ENCODE results near the gene SCARF2.
"Not testable (repeated sequence)": the region's sequence is repeated elsewhere in the genome, so short reads cannot be mapped to it uniquely, and the experiment has no call there.

Gene SCARF2

GRCh38 chr22:20392983-20393704 lies 44.5 kb downstream of the SCARF2 start:
- peaks cover 17% of the 10 kb centered on the region for H3K4me1 ChIP-seq (ENCODE audit: insufficient read depth, low read length)
- H3K9me3 ChIP-seq (ENCODE audit: low read length): no peaks in the 10 kb centered on the region
- H3K9ac ChIP-seq (ENCODE audit: low read length): peak overlapping the region; percentile 50
- no peak overlapping the region for H3K27ac ChIP-seq (ENCODE audit: low read depth, low read length)
- H3K27me3 ChIP-seq (ENCODE audit: control insufficient read depth in 1 of 2, insufficient read depth in 2 of 2, low read length in 2 of 2): no peaks in the 10 kb centered on the region
- no peaks in the 10 kb centered on the region for H3K36me3 ChIP-seq (ENCODE audit: insufficient read depth, low read length)
- H3K4me3 ChIP-seq (ENCODE audit: low read depth in 1 of 2, low read length in 2 of 2): peak overlapping the region; percentile 73 to 95

GRCh38 chr22:20392365-20392881 lies 45.2 kb downstream of the SCARF2 start:
- H3K27ac ChIP-seq (ENCODE audit: low read depth, low read length): not testable (repeated sequence)

GRCh38 chr22:20391222-20391621 lies 46.4 kb downstream of the SCARF2 start:
- H3K4me3 ChIP-seq (ENCODE audit: low read depth in 1 of 2, low read length in 2 of 2): no peak overlapping the region
- no peaks in the 10 kb centered on the region for H3K9me3 ChIP-seq (ENCODE audit: low read length)
- no peaks in the 10 kb centered on the region for H3K36me3 ChIP-seq (ENCODE audit: insufficient read depth, low read length)
- H3K4me1 ChIP-seq (ENCODE audit: insufficient read depth, low read length): peaks cover 17% of the 10 kb centered on the region
- no peak overlapping the region for H3K27ac ChIP-seq (ENCODE audit: low read depth, low read length)
- H3K9ac ChIP-seq (ENCODE audit: low read length): no peak overlapping the region
- H3K27me3 ChIP-seq (ENCODE audit: control insufficient read depth in 1 of 2, insufficient read depth in 2 of 2, low read length in 2 of 2): no peaks in the 10 kb centered on the region

More at GRCh38 chr22:20392365-20392881, 45.2 kb downstream of the SCARF2 start:
- H3K4me1 ChIP-seq (ENCODE audit: insufficient read depth, low read length): peaks cover 17% of the 10 kb centered on the region
- not testable (repeated sequence) for H3K4me3 ChIP-seq (ENCODE audit: low read depth in 1 of 2, low read length in 2 of 2); H3K9ac ChIP-seq (ENCODE audit: low read length); H3K9me3 ChIP-seq (ENCODE audit: low read length); H3K27me3 ChIP-seq (ENCODE audit: control insufficient read depth in 1 of 2, insufficient read depth in 2 of 2, low read length in 2 of 2); H3K36me3 ChIP-seq (ENCODE audit: insufficient read depth, low read length)

- H3K9me3 ChIP-seq (ENCODE audit: low read length): no peaks in the 10 kb centered on the region
- H3K4me3 ChIP-seq (ENCODE audit: low read depth in 1 of 2, low read length in 2 of 2): no peak overlapping the region
- H3K36me3 ChIP-seq (ENCODE audit: insufficient read depth, low read length): no peaks in the 10 kb centered on the region
- peaks cover 10% of the 10 kb centered on the region for H3K4me1 ChIP-seq (ENCODE audit: insufficient read depth, low read length)
- no peak overlapping the region for H3K27ac ChIP-seq (ENCODE audit: low read depth, low read length)
- H3K9ac ChIP-seq (ENCODE audit: low read length): no peak overlapping the region
- H3K27me3 ChIP-seq (ENCODE audit: control insufficient read depth in 1 of 2, insufficient read depth in 2 of 2, low read length in 2 of 2): no peaks in the 10 kb centered on the region
Measured at GRCh38 chr22:20390394-20390907, 47.2 kb downstream of the SCARF2 start.

- no peak overlapping the region for H3K27ac ChIP-seq (ENCODE audit: low read depth, low read length)
- H3K36me3 ChIP-seq (ENCODE audit: insufficient read depth, low read length): no peaks in the 10 kb centered on the region
- no peaks in the 10 kb centered on the region for H3K27me3 ChIP-seq (ENCODE audit: control insufficient read depth in 1 of 2, insufficient read depth in 2 of 2, low read length in 2 of 2)
- no peaks in the 10 kb centered on the region for H3K9me3 ChIP-seq (ENCODE audit: low read length)
- peaks cover 4% of the 10 kb centered on the region for H3K4me1 ChIP-seq (ENCODE audit: insufficient read depth, low read length)
- no peak overlapping the region for H3K4me3 ChIP-seq (ENCODE audit: low read depth in 1 of 2, low read length in 2 of 2)
- no peak overlapping the region for H3K9ac ChIP-seq (ENCODE audit: low read length)
Measured at GRCh38 chr22:20389288-20389687, 48.3 kb downstream of the SCARF2 start.

- H3K27ac ChIP-seq (ENCODE audit: low read depth, low read length): no peak overlapping the region
- no peak overlapping the region for H3K4me3 ChIP-seq (ENCODE audit: low read depth in 1 of 2, low read length in 2 of 2)
- H3K9me3 ChIP-seq (ENCODE audit: low read length): no peaks in the 10 kb centered on the region
- H3K4me1 ChIP-seq (ENCODE audit: insufficient read depth, low read length): no peaks in the 10 kb centered on the region
- H3K27me3 ChIP-seq (ENCODE audit: control insufficient read depth in 1 of 2, insufficient read depth in 2 of 2, low read length in 2 of 2): no peaks in the 10 kb centered on the region
- no peak overlapping the region for H3K9ac ChIP-seq (ENCODE audit: low read length)
- no peaks in the 10 kb centered on the region for H3K36me3 ChIP-seq (ENCODE audit: insufficient read depth, low read length)
Measured at GRCh38 chr22:20388200-20388599, 49.4 kb downstream of the SCARF2 start.

GRCh38 chr22:20386972-20387371 lies 50.7 kb downstream of the SCARF2 start:
- Histone ChIP-seq H3K36me3 (ENCODE audit: insufficient read depth, low read length) (no peaks in the 10 kb centered on the region), H3K9me3 (ENCODE audit: low read length) (no peaks in the 10 kb centered on the region), H3K4me1 (ENCODE audit: insufficient read depth, low read length) (no peaks in the 10 kb centered on the region), H3K4me3 (ENCODE audit: low read depth in 1 of 2, low read length in 2 of 2) (no peak overlapping the region), H3K9ac (ENCODE audit: low read length) (no peak overlapping the region), H3K27me3 (ENCODE audit: control insufficient read depth in 1 of 2, insufficient read depth in 2 of 2, low read length in 2 of 2) (no peaks in the 10 kb centered on the region), H3K27ac (ENCODE audit: low read depth, low read length) (no peak overlapping the region)

- Histone ChIP-seq H3K36me3 (ENCODE audit: insufficient read depth, low read length) (no peaks in the 10 kb centered on the region), H3K9me3 (ENCODE audit: low read length) (no peaks in the 10 kb centered on the region), H3K27me3 (ENCODE audit: control insufficient read depth in 1 of 2, insufficient read depth in 2 of 2, low read length in 2 of 2) (no peaks in the 10 kb centered on the region), H3K4me1 (ENCODE audit: insufficient read depth, low read length) (no peaks in the 10 kb centered on the region), H3K4me3 (ENCODE audit: low read depth in 1 of 2, low read length in 2 of 2) (no peak overlapping the region), H3K9ac (ENCODE audit: low read length) (no peak overlapping the region), H3K27ac (ENCODE audit: low read depth, low read length) (no peak overlapping the region)
Measured at GRCh38 chr22:20386336-20386735, 51.3 kb downstream of the SCARF2 start.

- Histone ChIP-seq H3K4me3 (ENCODE audit: low read depth in 1 of 2, low read length in 2 of 2) (no peak overlapping the region), H3K27ac (ENCODE audit: low read depth, low read length) (no peak overlapping the region), H3K9ac (ENCODE audit: low read length) (no peak overlapping the region), H3K9me3 (ENCODE audit: low read length) (no peaks in the 10 kb centered on the region), H3K27me3 (ENCODE audit: control insufficient read depth in 1 of 2, insufficient read depth in 2 of 2, low read length in 2 of 2) (no peaks in the 10 kb centered on the region), H3K4me1 (ENCODE audit: insufficient read depth, low read length) (no peaks in the 10 kb centered on the region), H3K36me3 (ENCODE audit: insufficient read depth, low read length) (no peaks in the 10 kb centered on the region)
Measured at GRCh38 chr22:20384865-20385264, 52.8 kb downstream of the SCARF2 start.

GRCh38 chr22:20384171-20384570 lies 53.5 kb downstream of the SCARF2 start:
- Histone ChIP-seq H3K4me3 (ENCODE audit: low read depth in 1 of 2, low read length in 2 of 2) (no peak overlapping the region), H3K36me3 (ENCODE audit: insufficient read depth, low read length) (no peaks in the 10 kb centered on the region), H3K9me3 (ENCODE audit: low read length) (no peaks in the 10 kb centered on the region), H3K27ac (ENCODE audit: low read depth, low read length) (no peak overlapping the region), H3K9ac (ENCODE audit: low read length) (no peak overlapping the region), H3K27me3 (ENCODE audit: control insufficient read depth in 1 of 2, insufficient read depth in 2 of 2, low read length in 2 of 2) (no peaks in the 10 kb centered on the region), H3K4me1 (ENCODE audit: insufficient read depth, low read length) (no peaks in the 10 kb centered on the region)

GRCh38 chr22:20383538-20383937 lies 54.1 kb downstream of the SCARF2 start:
- no peaks in the 10 kb centered on the region for H3K36me3 ChIP-seq (ENCODE audit: insufficient read depth, low read length)
- no peaks in the 10 kb centered on the region for H3K4me1 ChIP-seq (ENCODE audit: insufficient read depth, low read length)
- no peak overlapping the region for H3K27ac ChIP-seq (ENCODE audit: low read depth, low read length)
- H3K4me3 ChIP-seq (ENCODE audit: low read depth in 1 of 2, low read length in 2 of 2): no peak overlapping the region
- no peak overlapping the region for H3K9ac ChIP-seq (ENCODE audit: low read length)
- H3K27me3 ChIP-seq (ENCODE audit: control insufficient read depth in 1 of 2, insufficient read depth in 2 of 2, low read length in 2 of 2): no peaks in the 10 kb centered on the region
- H3K9me3 ChIP-seq (ENCODE audit: low read length): no peaks in the 10 kb centered on the region

GRCh38 chr22:20380486-20380885 lies 57.1 kb downstream of the SCARF2 start:
- Histone ChIP-seq H3K9ac (ENCODE audit: low read length) (no peak overlapping the region), H3K27me3 (ENCODE audit: control insufficient read depth in 1 of 2, insufficient read depth in 2 of 2, low read length in 2 of 2) (no peaks in the 10 kb centered on the region), H3K27ac (ENCODE audit: low read depth, low read length) (no peak overlapping the region), H3K4me1 (ENCODE audit: insufficient read depth, low read length) (no peaks in the 10 kb centered on the region), H3K36me3 (ENCODE audit: insufficient read depth, low read length) (no peaks in the 10 kb centered on the region), H3K9me3 (ENCODE audit: low read length) (no peaks in the 10 kb centered on the region), H3K4me3 (ENCODE audit: low read depth in 1 of 2, low read length in 2 of 2) (no peak overlapping the region)

Measured in muscle layer of colon (tissue), 2 donors.